Measurements from ENCODE around the gene COL27A1. TPM values are rescaled to one million over a fixed set of nuclear protein-coding genes. Genes with fewer than 3 reads are reported as not detected.

The COL27A1 gene
- total RNA-seq, 2 experiments from 2014 or later = 8.4 to 9.7 TPM

- Mint-ChIP-seq H3K27me3 (peaks cover 3% of the 10 kb centered on the region), H3K27ac (no peak overlapping the region), H3K4me1 (ENCODE audit: low read depth) (no peaks in the 10 kb centered on the region), H3K9me3 (no peaks in the 10 kb centered on the region), H3K4me3 (no peak overlapping the region), H3K36me3 (ENCODE audit: low read depth) (no peaks in the 10 kb centered on the region)
- ATAC-seq = no peak
- DNase-seq = no peak
- ChIA-PET POLR2A (no interaction called here), CTCF (no interaction called here)
- TF ChIP-seq CTCF (IDR thresholded peaks at IDR 0.05) = no peak
- intact Hi-C loops (cut with micrococcal nuclease) = no loop called here
Measured at GRCh38 chr9:114179516-114179915, 24.2 kb downstream of the COL27A1 start.

GRCh38 chr9:114180696-114181606 lies 25.6 kb downstream of the COL27A1 start:
- no peak for ATAC-seq
- POLR2A ChIA-PET = interaction anchor here (0.6 to 1.2 kb wide), 2 partner anchors 17 to 97 kb away, joined by 3 read pairs; no protein-coding TSS in a partner anchor
- no peak for TF ChIP-seq CTCF (IDR thresholded peaks at IDR 0.05)
- Mint-ChIP-seq H3K9me3 (no peaks in the 10 kb centered on the region), H3K4me3 (no peak overlapping the region), H3K27me3 (peaks cover 3% of the 10 kb centered on the region), H3K4me1 (ENCODE audit: low read depth) (no peaks in the 10 kb centered on the region), H3K27ac (no peak overlapping the region), H3K36me3 (ENCODE audit: low read depth) (no peaks in the 10 kb centered on the region)
- CTCF ChIA-PET = interaction anchor here (1.0 to 1.5 kb wide), 2 partner anchors 110 kb away, joined by 3 to 6 read pairs; no protein-coding TSS in a partner anchor
- intact Hi-C loops (cut with micrococcal nuclease) = no loop called here
- DNase-seq = no peak

- H3K27me3 Mint-ChIP-seq = peaks cover 3% of the 10 kb centered on the region
- H3K4me3 Mint-ChIP-seq = no peak overlapping the region
- DNase-seq (no peak), ATAC-seq (no peak)
- H3K36me3 Mint-ChIP-seq (ENCODE audit: low read depth) = no peaks in the 10 kb centered on the region
- intact Hi-C loops (cut with micrococcal nuclease) = no loop called here
- TF ChIP-seq CTCF (IDR thresholded peaks at IDR 0.05) = no peak
- H3K27ac Mint-ChIP-seq = no peak overlapping the region
- ChIA-PET POLR2A (interaction anchor here (0.6 kb wide), 1 partner anchor 56 kb away, joined by 4 read pairs; no protein-coding TSS in a partner anchor), CTCF (interaction anchor here (0.6 to 1.5 kb wide), 2 partner anchors 100 to 110 kb away, joined by 4 to 6 read pairs; no protein-coding TSS in a partner anchor)
- H3K9me3 Mint-ChIP-seq = no peaks in the 10 kb centered on the region
- H3K4me1 Mint-ChIP-seq (ENCODE audit: low read depth) = no peaks in the 10 kb centered on the region
Measured at GRCh38 chr9:114181607-114182409, 26.5 kb downstream of the COL27A1 start.

- ChIA-PET POLR2A (no interaction called here), CTCF (no interaction called here)
- ATAC-seq (no peak), DNase-seq (no peak)
- Mint-ChIP-seq H3K4me3 (no peak overlapping the region), H3K27ac (no peak overlapping the region), H3K27me3 (peaks cover 3% of the 10 kb centered on the region), H3K36me3 (ENCODE audit: low read depth) (no peaks in the 10 kb centered on the region), H3K9me3 (no peaks in the 10 kb centered on the region), H3K4me1 (ENCODE audit: low read depth) (no peaks in the 10 kb centered on the region)
- no peak for TF ChIP-seq CTCF (IDR thresholded peaks at IDR 0.05)
- intact Hi-C loops (cut with micrococcal nuclease) = no loop called here
Measured at GRCh38 chr9:114183006-114183405, 27.7 kb downstream of the COL27A1 start.
